ENCODE measurements around the gene CDH1. TPM values are rescaled to one million over a fixed set of nuclear protein-coding genes. Genes with fewer than 3 reads are reported as not detected.

Gene CDH1
- total RNA-seq, 1 experiment from 2014 or later, result 65.8 TPM

GRCh38 chr16:68776821-68777485, 39.9 kb downstream of the CDH1 start:
- CTCF ChIA-PET, result no interaction called here
- no TSS peak for BruUV-seq (replicated peaks)

GRCh38 chr16:68778551-68779231, 41.6 kb downstream of the CDH1 start:
- no peak for DNase-seq (ENCODE audit: low read depth, low spot score)
- ChIA-PET POLR2A (no interaction called here), CTCF (no interaction called here)
- Histone ChIP-seq H3K36me3 (ENCODE audit: control insufficient read depth, insufficient read depth, low read length) (no peaks in the 10 kb centered on the region), H3K27me3 (ENCODE audit: control insufficient read depth, insufficient read depth, low read length) (no peaks in the 10 kb centered on the region), H3K9me3 (ENCODE audit: control insufficient read depth, insufficient read depth, low read depth, low read length) (no peaks in the 10 kb centered on the region), H3K4me1 (ENCODE audit: control insufficient read depth, insufficient read depth, low read length) (peaks cover 3% of the 10 kb centered on the region; the same call in 1 of the 2 replicates), H3K4me3 (ENCODE audit: low read depth in 2 of 2, low read length in 2 of 2) (no peak overlapping the region), H3K27ac (ENCODE audit: low read length) (no peak overlapping the region)
- ATAC-seq, result no peak
- BruUV-seq (replicated peaks), result no TSS peak
- intact Hi-C loops (cut with micrococcal nuclease; ENCODE audit: unreplicated experiment), result no loop called here
- no peak for TF ChIP-seq CTCF (IDR thresholded peaks at IDR 0.05)
- TF ChIP-seq, protein P1, sequence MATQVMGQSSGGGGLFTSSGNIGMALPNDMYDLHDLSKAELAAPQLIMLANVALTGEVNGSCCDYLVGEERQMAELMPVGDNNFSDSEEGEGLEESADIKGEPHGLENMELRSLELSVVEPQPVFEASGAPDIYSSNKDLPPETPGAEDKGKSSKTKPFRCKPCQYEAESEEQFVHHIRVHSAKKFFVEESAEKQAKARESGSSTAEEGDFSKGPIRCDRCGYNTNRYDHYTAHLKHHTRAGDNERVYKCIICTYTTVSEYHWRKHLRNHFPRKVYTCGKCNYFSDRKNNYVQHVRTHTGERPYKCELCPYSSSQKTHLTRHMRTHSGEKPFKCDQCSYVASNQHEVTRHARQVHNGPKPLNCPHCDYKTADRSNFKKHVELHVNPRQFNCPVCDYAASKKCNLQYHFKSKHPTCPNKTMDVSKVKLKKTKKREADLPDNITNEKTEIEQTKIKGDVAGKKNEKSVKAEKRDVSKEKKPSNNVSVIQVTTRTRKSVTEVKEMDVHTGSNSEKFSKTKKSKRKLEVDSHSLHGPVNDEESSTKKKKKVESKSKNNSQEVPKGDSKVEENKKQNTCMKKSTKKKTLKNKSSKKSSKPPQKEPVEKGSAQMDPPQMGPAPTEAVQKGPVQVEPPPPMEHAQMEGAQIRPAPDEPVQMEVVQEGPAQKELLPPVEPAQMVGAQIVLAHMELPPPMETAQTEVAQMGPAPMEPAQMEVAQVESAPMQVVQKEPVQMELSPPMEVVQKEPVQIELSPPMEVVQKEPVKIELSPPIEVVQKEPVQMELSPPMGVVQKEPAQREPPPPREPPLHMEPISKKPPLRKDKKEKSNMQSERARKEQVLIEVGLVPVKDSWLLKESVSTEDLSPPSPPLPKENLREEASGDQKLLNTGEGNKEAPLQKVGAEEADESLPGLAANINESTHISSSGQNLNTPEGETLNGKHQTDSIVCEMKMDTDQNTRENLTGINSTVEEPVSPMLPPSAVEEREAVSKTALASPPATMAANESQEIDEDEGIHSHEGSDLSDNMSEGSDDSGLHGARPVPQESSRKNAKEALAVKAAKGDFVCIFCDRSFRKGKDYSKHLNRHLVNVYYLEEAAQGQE (IDR thresholded peaks at IDR 0.05; ENCODE audit: insufficient read depth in 1 of 2, low read depth in 2 of 2, low read length in 1 of 2), result no peak
- TF ChIP-seq TCF7L2 (IDR thresholded peaks at IDR 0.05; ENCODE audit: low read depth, low read length), result no peak
- no peak for TF ChIP-seq SIN3A (IDR thresholded peaks at IDR 0.05; ENCODE audit: borderline replicate concordance, insufficient read depth, low read depth, low read length)
- no peak for TF ChIP-seq POLR2AphosphoS5 (IDR thresholded peaks at IDR 0.05; ENCODE audit: low read depth, low read length)
- in situ Hi-C loops (cut with HindIII; ENCODE audit: low pct_unique_long_range_greater_than_20kb, low sequenced_read_pairs), result no loop called here

More at GRCh38 chr16:68776821-68777485, 39.9 kb downstream of the CDH1 start:
- in situ Hi-C loops (cut with HindIII; ENCODE audit: low pct_unique_long_range_greater_than_20kb, low sequenced_read_pairs) (no loop called here), intact Hi-C loops (cut with micrococcal nuclease; ENCODE audit: unreplicated experiment) (no loop called here)
- TF ChIP-seq SIN3A (IDR thresholded peaks at IDR 0.05; ENCODE audit: borderline replicate concordance, insufficient read depth, low read depth, low read length), result no peak
- no peak for TF ChIP-seq POLR2AphosphoS5 (IDR thresholded peaks at IDR 0.05; ENCODE audit: low read depth, low read length)
- TF ChIP-seq CTCF (IDR thresholded peaks at IDR 0.05), result no peak
- TF ChIP-seq TCF7L2 (IDR thresholded peaks at IDR 0.05; ENCODE audit: low read depth, low read length), result no peak
- TF ChIP-seq, protein P1 (IDR thresholded peaks at IDR 0.05; ENCODE audit: insufficient read depth in 1 of 2, low read depth in 2 of 2, low read length in 1 of 2), result no peak
- H3K9me3 ChIP-seq (ENCODE audit: control insufficient read depth, insufficient read depth, low read depth, low read length), result no peaks in the 10 kb centered on the region
- H3K4me1 ChIP-seq (ENCODE audit: control insufficient read depth, insufficient read depth, low read length), result peaks cover 3% of the 10 kb centered on the region; the same call in 1 of the 2 replicates
- POLR2A ChIA-PET, result interaction anchor here (0.5 kb wide), 1 partner anchor 17 kb away, joined by 8 read pairs; no protein-coding TSS in a partner anchor
- H3K27ac ChIP-seq (ENCODE audit: low read length), result no peak overlapping the region
- no peak overlapping the region for H3K4me3 ChIP-seq (ENCODE audit: low read depth in 2 of 2, low read length in 2 of 2)
- H3K36me3 ChIP-seq (ENCODE audit: control insufficient read depth, insufficient read depth, low read length), result no peaks in the 10 kb centered on the region
- ATAC-seq (no peak), DNase-seq (ENCODE audit: low read depth, low spot score) (no peak)
- no peaks in the 10 kb centered on the region for H3K27me3 ChIP-seq (ENCODE audit: control insufficient read depth, insufficient read depth, low read length)

All from Panc1 (cell line).